ENCODE measurements around the gene F8A2.

GRCh38 chrX:155334486-155335336, 47.2 kb upstream of the F8A2 start, which contains the start of gene CLIC2:
- TF ChIP-seq POLR2AphosphoS5 (IDR thresholded peaks at IDR 0.05; ENCODE audit: low read depth, low read length) (no peak), POLR2A (IDR thresholded peaks at IDR 0.05; ENCODE audit: low read depth, low read length) (no peak), TAF1 (IDR thresholded peaks at IDR 0.05; ENCODE audit: borderline replicate concordance, low read depth, low read length) (no peak)
